Measurements from ENCODE around the gene CYTH3.

- TF ChIP-seq CTCF (optimal IDR thresholded peaks at IDR 0.05 in 1 of 3, IDR thresholded peaks at IDR 0.05 in 1 of 3, conservative IDR thresholded peaks at IDR 0.05 in 1 of 3; ENCODE audit: extremely low read depth in 1 of 3, insufficient read depth in 2 of 3, low read length in 3 of 3) = no peak
- no peak for TF ChIP-seq EZH2 (IDR thresholded peaks at IDR 0.05; ENCODE audit: low read length)
Observed at GRCh38 chr7:6172224-6172909, 100.1 kb downstream of the CYTH3 start.
